HL-60 (cell line): ENCODE measurements around the gene ASB8.

ENCODE experiments used
- CTCF ChIP-seq: IDR thresholded peaks from one replicate; pipeline ENCODE4 v1.5.1; 2011; ENCODE audit warnings: low read length, control low read depth, inconsistent platforms; ENCODE audit not compliant: insufficient read depth
- REST ChIP-seq: IDR thresholded peaks from 2 replicates; pipeline ENCODE4 v1.6.1; 2012; ENCODE audit warnings: low read depth; ENCODE audit not compliant: insufficient replicate concordance

GRCh38 chr12:48122065-48122834 is 35.1 kb downstream of the ASB8 start:
- TF ChIP-seq CTCF (no peak), REST (no peak)
